GM12878 (cell line): Measurements from ENCODE around the gene CDCP2. TPM values are rescaled to one million over a fixed set of nuclear protein-coding genes. Genes with fewer than 3 reads are reported as not detected.
"Not testable (repeated sequence)": the region's sequence is repeated elsewhere in the genome, so short reads cannot be mapped to it uniquely, and the experiment has no call there.

Experiments
- ATAC-seq: fragments of 200-7000 bp; cut with Tn5 transposase; 3 replicates; pipeline ENCODE4 v1.9.1; 2020; ENCODE audit warnings: mild to moderate bottlenecking, moderate library complexity
- BruUV-seq: library from RNA; stranded (reverse); fragments of 400-500 nt; replicated peaks from 2 replicates; lab custom pipeline; 2021; lab: Mats Ljungman, UMichigan
- CTCF ChIA-PET: fragments of 300-600 bp; sonication (Branson Sonifier 250); formaldehyde crosslinking; extraction: SDS; loops from one replicate; lab custom pipeline; 2021; ENCODE audit warnings: inconsistent platforms; lab: Yijun Ruan, JAX
- POLR2A ChIA-PET: fragments of 350-600 bp; formaldehyde crosslinking; extraction: SDS; loops from one replicate; lab custom pipeline; 2021; ENCODE audit warnings: inconsistent platforms; lab: Charles Lee
- RAD21 ChIA-PET: fragments of 300-600 bp; sonication (Branson Sonifier 250); formaldehyde crosslinking; loops from one replicate; lab custom pipeline; 2023; ENCODE audit warnings: antibody characterized with exemption; ENCODE audit not compliant: unreplicated experiment; lab: Charles Lee
- SMC1A ChIA-PET: fragments of 300-600 bp; sonication (Branson Sonifier 250); formaldehyde crosslinking; loops from one replicate; lab custom pipeline; 2023; ENCODE audit not compliant: unreplicated experiment, uncharacterized antibody; lab: Charles Lee
- DNase-seq: peaks from one replicate; pipeline ENCODE4 v3.0.0-alpha.2; 2011; ENCODE audit warnings: low read depth, low spot score
- FAIRE-seq: peaks from 3 replicates; lab custom pipeline; 2011; peaks lifted over from hg19 to GRCh38; lab: Jason Lieb, UNC
- H2AFZ ChIP-seq: 2 replicates; pipeline ENCODE4 v1.6.0; 2011; ENCODE audit warnings: low read depth, low read length, control low read depth; ENCODE audit not compliant: control insufficient read depth
- H3K27ac ChIP-seq: 2 replicates; pipeline ENCODE4 v1.5.1; 2011; ENCODE audit warnings: control low read depth; ENCODE audit not compliant: control insufficient read depth, insufficient read depth
- H3K27me3 ChIP-seq, 2 experiments: replicated peaks in 1 of 2; 2 replicates each; pipeline versions ENCODE4 v1.6.0 to v1.6.1; 2011; ENCODE audit warnings: low read length in 1 of 2; ENCODE audit not compliant: control insufficient read depth in 2 of 2, insufficient read depth in 2 of 2
- H3K36me3 ChIP-seq, 2 experiments: 2 replicates each; pipeline ENCODE4 v1.5.1; 2011; ENCODE audit warnings: low read length in 1 of 2; ENCODE audit not compliant: control insufficient read depth in 2 of 2, insufficient read depth in 2 of 2
- H3K4me1 ChIP-seq: 2 replicates; pipeline ENCODE4 v1.6.1; 2011; ENCODE audit warnings: mild to moderate bottlenecking, low read length, moderate library complexity, mixed read lengths; ENCODE audit not compliant: control insufficient read depth, insufficient read depth
- H3K4me2 ChIP-seq: 2 replicates; pipeline ENCODE4 v1.6.0; 2011; ENCODE audit warnings: control low read depth; ENCODE audit not compliant: control insufficient read depth, insufficient read depth
- H3K4me3 ChIP-seq: fragments of 200-600 bp; sonication (generic); 2 replicates; pipeline ENCODE4 v1.5.1; 2016
- H3K79me2 ChIP-seq: 2 replicates; pipeline ENCODE4 v1.6.0; 2011; ENCODE audit warnings: low read length; ENCODE audit not compliant: control insufficient read depth, insufficient read depth
- H3K9ac ChIP-seq: 2 replicates; pipeline ENCODE4 v1.8.0; 2011; ENCODE audit warnings: low read length, control low read depth, mixed read lengths; ENCODE audit not compliant: control insufficient read depth, insufficient read depth
- H3K9me3 ChIP-seq: replicated peaks from 3 replicates; pipeline ENCODE4 v1.5.1; 2011; ENCODE audit warnings: mild to moderate bottlenecking, low read length; ENCODE audit not compliant: control insufficient read depth, insufficient read depth
- H4K20me1 ChIP-seq: 2 replicates; pipeline ENCODE4 v1.6.0; 2011; ENCODE audit not compliant: control insufficient read depth, insufficient read depth
- ASH2L ChIP-seq: fragments of 300-600, 200-600 bp; sonication (generic); IDR thresholded peaks from 2 replicates; pipeline ENCODE4 v1.6.1; 2017; ENCODE audit warnings: low read depth, mild to moderate bottlenecking, borderline replicate concordance
- HDAC2 ChIP-seq: fragments of 200-600 bp; sonication (generic); IDR thresholded peaks from 2 replicates; pipeline ENCODE4 v1.6.1; 2017
- NBN ChIP-seq: fragments of 450-650 bp; IDR thresholded peaks from 2 replicates; pipeline ENCODE4 v1.6.1; 2016
- PAX5 ChIP-seq: IDR thresholded peaks from 2 replicates; pipeline ENCODE4 v1.6.1; 2011; ENCODE audit warnings: low read depth, low read length, borderline replicate concordance
- POLR2AphosphoS5 ChIP-seq: IDR thresholded peaks from 2 replicates; pipeline ENCODE4 v1.6.1; 2011; ENCODE audit warnings: mild to moderate bottlenecking, low read length, inconsistent platforms
- SRF ChIP-seq, 2 experiments: IDR thresholded peaks; 2 replicates each; pipeline ENCODE4 v1.6.1; 2011; ENCODE audit warnings: low read depth in 2 of 2, low read length in 2 of 2, mild to moderate bottlenecking in 1 of 2, moderate library complexity in 1 of 2
- SUZ12 ChIP-seq: fragments of 200-600 bp; sonication (generic); IDR thresholded peaks from one replicate; pipeline ENCODE4 v1.6.1; 2018; ENCODE audit warnings: antibody characterized with exemption, mild to moderate bottlenecking; ENCODE audit not compliant: unreplicated experiment
- TCF12 ChIP-seq: IDR thresholded peaks from 2 replicates; pipeline ENCODE4 v1.6.1; 2011; ENCODE audit warnings: low read depth, mild to moderate bottlenecking, low read length
- YY1 ChIP-seq: IDR thresholded peaks from 2 replicates; pipeline ENCODE4 v1.6.1; 2011; ENCODE audit warnings: low read depth, mild to moderate bottlenecking, low read length
- ZNF207 ChIP-seq: fragments of 450-650 bp; IDR thresholded peaks from 2 replicates; pipeline ENCODE4 v1.6.1; 2014; ENCODE audit warnings: antibody characterized with exemption, mild to moderate bottlenecking, borderline replicate concordance
- WGBS: methylation state at CpG from one replicate; pipeline ENCODE4 v1.1.6; 2016; ENCODE audit warnings: low lambda C conversion rate; ENCODE audit not compliant: insufficient replicate concordance, insufficient coverage; ENCODE audit errors: missing lambda C conversion rate; 5-methylcytosine and 5-hydroxymethylcytosine counted together
- in situ Hi-C: fragments of 300-500 bp; cut with MboI; formaldehyde crosslinking; loops from 9 replicates; pipeline ENCODE4 v1.14.3; 2018; ENCODE audit warnings: mixed read lengths
- intact Hi-C: fragments of 100-400 bp; cut with micrococcal nuclease; formaldehyde crosslinking; loops from one replicate; pipeline ENCODE4 v1.14.2; 2022; ENCODE audit not compliant: unreplicated experiment
- polyA plus RNA-seq, 11 experiments: library from polyadenylated mRNA; depleted of rRNA in 4 of 11; unstranded in 6 of 11; stranded (reverse) in 5 of 11; fragments of >200 nt; fragmentation: Nextera tagmentation in 4 of 11; fragmentation: Illumina TruSeq in 1 of 11; extraction: Ambion mirVana in 4 of 11; extraction: Trizol in 1 of 11; gene quantifications; 1 replicate in 1 of 11; 2 replicates in 10 of 11; pipeline versions ENCODE4 v1.2.1 to v1.2.3, GENCODE V29; 2011 to 2016; ENCODE audit warnings: inconsistent platforms in 2 of 11, missing spikeins in 2 of 11, low read depth in 1 of 11
- total RNA-seq, 4 experiments: library from RNA; depleted of rRNA in 3 of 4; stranded (reverse); fragments of >200 nt in 3 of 4; fragmentation: Illumina TruSeq in 1 of 4; extraction: Trizol in 1 of 4; gene quantifications; 2 replicates each; pipeline versions ENCODE4 v1.2.1 to v1.2.3, GENCODE V29; 2013 to 2021

Gene CDCP2
- total and polyA plus RNA-seq, 10 of the 15 experiments (the other 5 are each of a cell fraction or from before 2014, with no cell fraction given), result 0.06 TPM; not detected in 9

DNA sequence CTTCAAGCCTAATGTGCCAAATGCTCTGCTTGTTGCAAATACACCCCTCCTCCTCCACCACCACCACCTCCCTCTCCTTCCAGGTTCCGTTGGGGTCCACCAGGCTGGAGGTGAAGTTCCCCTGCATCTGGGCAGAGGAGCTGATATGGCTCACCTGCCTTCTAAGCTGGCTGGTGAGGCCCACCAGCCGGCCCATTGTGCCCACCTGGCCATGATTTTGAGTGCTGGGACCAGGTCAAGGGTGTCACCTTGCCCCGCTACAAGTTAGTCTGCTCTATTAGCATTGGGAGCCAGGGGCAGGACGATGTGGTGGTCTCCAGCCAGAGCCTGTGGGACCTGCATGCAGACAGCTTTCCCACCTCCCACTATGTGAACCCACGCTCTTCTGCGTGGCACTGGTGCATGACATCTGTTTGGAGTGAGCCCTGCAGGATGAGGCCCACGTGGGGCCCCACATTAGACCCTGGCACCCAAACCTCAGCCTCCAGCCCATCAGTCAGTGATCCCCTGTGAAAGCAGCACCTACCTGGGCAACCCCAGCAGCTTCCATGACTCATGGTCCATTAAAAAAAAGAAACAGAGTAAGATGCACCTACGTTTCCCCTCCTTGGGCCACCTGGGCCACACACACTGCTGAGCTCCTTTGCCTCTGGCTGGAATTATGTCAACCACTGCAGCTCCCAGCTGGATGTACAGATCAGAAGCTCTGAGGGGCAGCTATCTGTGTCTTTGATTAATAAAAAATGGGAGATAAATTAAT is 15.6 kb upstream of the CDCP2 start (continued):
- no peak for TF ChIP-seq TCF12

DNA sequence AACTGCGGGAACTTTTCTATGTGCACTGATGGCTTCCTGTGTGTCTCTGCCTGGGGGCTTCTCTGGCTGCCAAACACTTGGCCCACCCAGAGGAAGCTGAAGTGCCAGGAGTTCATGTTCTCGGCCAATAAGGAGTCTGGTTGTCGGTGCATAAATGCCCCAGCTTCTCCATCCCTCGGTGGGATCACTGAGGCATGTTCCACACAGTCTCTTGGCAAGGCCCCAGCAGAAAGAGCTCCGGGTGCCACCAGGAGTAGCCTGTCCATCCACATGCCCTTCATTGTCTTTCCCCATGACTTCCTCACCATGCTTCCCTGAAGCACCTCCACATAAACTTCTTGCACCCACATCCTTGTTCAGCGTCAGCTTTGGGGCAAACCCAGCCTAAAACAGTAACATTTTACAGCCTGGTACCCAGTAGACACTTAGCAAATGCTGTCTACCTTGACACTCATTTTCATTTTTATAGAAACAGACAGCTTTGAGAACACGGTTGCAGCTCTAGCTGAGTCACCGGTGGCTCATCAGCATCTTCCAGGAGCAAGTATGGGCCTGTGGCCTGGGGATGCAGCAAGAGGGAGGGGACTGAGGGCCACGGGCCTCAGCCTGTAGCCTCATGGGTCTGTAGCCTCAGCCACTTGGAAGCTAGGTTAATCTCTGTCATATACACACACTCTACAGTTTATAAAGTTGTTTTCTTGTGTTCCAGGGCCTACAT is 14.8 kb upstream of the CDCP2 start:
- ChIA-PET RAD21 (no interaction called here), POLR2A (no interaction called here), SMC1A (interaction anchor here (0.7 kb wide), 1 partner anchor 54 kb away, joined by 3 read pairs; no protein-coding TSS in a partner anchor), CTCF (interaction anchor here (0.6 kb wide), 2 partner anchors 86 to 348 kb away, joined by 3 read pairs; no protein-coding TSS in a partner anchor)
- no peak overlapping the region for H3K9ac ChIP-seq
- H3K36me3 ChIP-seq, result no peaks in the 10 kb centered on the region
- 73% methylated on average over 9 of the region's 9 CpGs for WGBS
- ATAC-seq, result no peak
- H3K27me3 ChIP-seq, result no peaks in the 10 kb centered on the region
- H3K4me2 ChIP-seq, result no peak overlapping the region
- no peaks in the 10 kb centered on the region for H3K9me3 ChIP-seq
- no peak overlapping the region for H3K4me3 ChIP-seq
- FAIRE-seq, result no peak
- no peak overlapping the region for H3K27ac ChIP-seq
- no peak overlapping the region for H2AFZ ChIP-seq
- no TSS peak for BruUV-seq
- DNase-seq, result no peak
- H4K20me1 ChIP-seq, result no peaks in the 10 kb centered on the region
- in situ Hi-C loops, result no loop called here
- H3K79me2 ChIP-seq, result no peaks in the 10 kb centered on the region
- no peak for TF ChIP-seq SUZ12
- TF ChIP-seq PAX5, result no peak
- no peak for TF ChIP-seq SRF (IDR thresholded peaks at IDR 0.05; ENCODE audit: low read depth in 2 of 2, low read length in 2 of 2)
- no peak for TF ChIP-seq POLR2AphosphoS5
- TF ChIP-seq HDAC2, result no peak
- no peak for TF ChIP-seq ZNF207
- no peak for TF ChIP-seq TCF12
- TF ChIP-seq NBN, result no peak
- TF ChIP-seq ASH2L, result no peak
- no peak for TF ChIP-seq YY1
- H3K4me1 ChIP-seq, result no peaks in the 10 kb centered on the region
- intact Hi-C loops, result no loop called here

DNA sequence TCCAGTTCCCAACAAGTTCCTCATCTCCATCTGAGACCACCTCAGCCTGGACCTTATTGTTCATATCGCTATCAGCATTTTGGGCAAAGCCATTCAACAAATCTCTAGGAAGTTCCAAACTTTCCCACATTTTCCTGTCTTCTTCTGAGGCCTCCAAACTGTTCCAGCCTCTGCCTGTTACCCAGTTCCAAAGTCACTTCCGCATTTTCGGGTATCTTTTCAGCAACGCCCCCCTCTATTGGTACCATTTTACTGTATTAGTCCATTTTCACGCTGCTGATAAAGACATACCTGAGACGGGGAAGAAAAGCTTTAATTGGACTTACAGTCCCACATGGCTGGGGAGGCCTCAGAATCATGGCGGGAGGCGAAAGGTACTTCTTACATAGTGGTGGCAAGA is 13.6 kb upstream of the CDCP2 start:
- H3K4me2 ChIP-seq, SMC1A ChIA-PET, H3K36me3 ChIP-seq, BruUV-seq, DNase-seq, CTCF ChIA-PET, H3K27ac ChIP-seq, H3K9me3 ChIP-seq, H3K27me3 ChIP-seq, H3K9ac ChIP-seq, POLR2A ChIA-PET, RAD21 ChIA-PET, H3K4me3 ChIP-seq, in situ Hi-C loops, H3K4me1 ChIP-seq, H4K20me1 ChIP-seq, H3K79me2 ChIP-seq, intact Hi-C loops, ATAC-seq, H2AFZ ChIP-seq, FAIRE-seq: not testable (repeated sequence)
- WGBS, result 86% methylated on average over 8 of the region's 8 CpGs
